Measurements from ENCODE around the gene FBXO38. TPM values are rescaled to one million over a fixed set of nuclear protein-coding genes. Genes with fewer than 3 reads are reported as not detected.

FBXO38 gene
- total and polyA plus RNA-seq, 2 of the 13 experiments (the other 11 are each of a cell fraction or from before 2014, with no cell fraction given) = 24.8 to 35.9 TPM

- intact Hi-C loops (cut with micrococcal nuclease; ENCODE audit: unreplicated experiment) (no loop called here), in situ Hi-C loops (cut with HindIII; ENCODE audit: extremely low pct_ligation_motif_present, low pct_unique_long_range_greater_than_20kb) (no loop called here)
- H3K9me3 ChIP-seq (ENCODE audit: low read length) = no peaks in the 10 kb centered on the region
- H3K4me1 ChIP-seq (ENCODE audit: insufficient read depth, low read length) = no peaks in the 10 kb centered on the region
- no peak overlapping the region for H3K4me3 ChIP-seq (replicated peaks in 1 of 3; ENCODE audit: insufficient read depth in 1 of 3, low read depth in 2 of 3, low read length in 3 of 3)
- H3K79me2 ChIP-seq (ENCODE audit: insufficient read depth, low read length) = no peaks in the 10 kb centered on the region
- ChIA-PET POLR2A (no interaction called here), CTCF (ENCODE audit: low intra/inter-chr PET ratio, low total read pairs) (no interaction called here)
- no peak overlapping the region for H3K4me2 ChIP-seq (ENCODE audit: low read depth, low read length)
- no peak for DNase-seq (ENCODE audit: low spot score)
- H3K27me3 ChIP-seq (ENCODE audit: control insufficient read depth in 1 of 2, insufficient read depth in 2 of 2, low read length in 2 of 2) = no peaks in the 10 kb centered on the region
- H3K36me3 ChIP-seq (replicated peaks in 1 of 2; ENCODE audit: control insufficient read depth in 1 of 2, insufficient read depth in 2 of 2, low read length in 2 of 2) = no peaks in the 10 kb centered on the region
- no peak overlapping the region for H3K27ac ChIP-seq (ENCODE audit: extremely low read length, insufficient read depth, low read length)
- WGBS (ENCODE audit: low lambda C conversion rate) = 0% methylated on average over 2 of the region's 2 CpGs
- FAIRE-seq = no peak
- H3K9ac ChIP-seq (ENCODE audit: insufficient read depth, low read depth, low read length) = no peak overlapping the region
- BruUV-seq (replicated peaks) = no TSS peak
- H4K20me1 ChIP-seq (ENCODE audit: insufficient read depth, low read length) = no peaks in the 10 kb centered on the region
- no peak for ATAC-seq
- TF ChIP-seq ZNF891 (CRISPR knock-in tag; IDR thresholded peaks at IDR 0.05) (no peak), SUZ12 (IDR thresholded peaks at IDR 0.05; ENCODE audit: low read depth, low read length) (no peak), ZNF784 (CRISPR knock-in tag; IDR thresholded peaks at IDR 0.05; ENCODE audit: borderline replicate concordance) (no peak)
- H2AFZ ChIP-seq (ENCODE audit: low read length) = no peak overlapping the region
Measured at GRCh38 chr5:148343046-148343407, 40.7 kb upstream of the FBXO38 start.

- Histone ChIP-seq H3K4me2 (ENCODE audit: low read depth, low read length) (no peak overlapping the region), H3K27me3 (ENCODE audit: control insufficient read depth in 1 of 2, insufficient read depth in 2 of 2, low read length in 2 of 2) (no peaks in the 10 kb centered on the region), H3K79me2 (ENCODE audit: insufficient read depth, low read length) (no peaks in the 10 kb centered on the region), H3K4me3 (replicated peaks in 1 of 3; ENCODE audit: insufficient read depth in 1 of 3, low read depth in 2 of 3, low read length in 3 of 3) (no peak overlapping the region), H3K4me1 (ENCODE audit: insufficient read depth, low read length) (no peaks in the 10 kb centered on the region), H3K9ac (ENCODE audit: insufficient read depth, low read depth, low read length) (no peak overlapping the region), H2AFZ (ENCODE audit: low read length) (no peak overlapping the region), H3K27ac (ENCODE audit: extremely low read length, insufficient read depth, low read length) (no peak overlapping the region), H3K9me3 (ENCODE audit: low read length) (no peaks in the 10 kb centered on the region), H3K36me3 (replicated peaks in 1 of 2; ENCODE audit: control insufficient read depth in 1 of 2, insufficient read depth in 2 of 2, low read length in 2 of 2) (no peaks in the 10 kb centered on the region), H4K20me1 (ENCODE audit: insufficient read depth, low read length) (no peaks in the 10 kb centered on the region)
- ChIA-PET CTCF (ENCODE audit: low intra/inter-chr PET ratio, low total read pairs) (no interaction called here), POLR2A (no interaction called here)
- FAIRE-seq = no peak
- ATAC-seq = no peak
- no TSS peak for BruUV-seq (replicated peaks)
- WGBS (ENCODE audit: low lambda C conversion rate) = 5% methylated on average over 7 of the region's 7 CpGs
- in situ Hi-C loops (cut with HindIII; ENCODE audit: extremely low pct_ligation_motif_present, low pct_unique_long_range_greater_than_20kb) = no loop called here
- no peak for TF ChIP-seq SMARCC2 (IDR thresholded peaks at IDR 0.05)
- TF ChIP-seq GRHL1 (CRISPR knock-in tag; conservative IDR thresholded peaks at IDR 0.05) = no peak
- TF ChIP-seq GATAD1 (CRISPR knock-in tag; IDR thresholded peaks at IDR 0.05) = no peak
- no peak for DNase-seq (ENCODE audit: low spot score)
- intact Hi-C loops (cut with micrococcal nuclease; ENCODE audit: unreplicated experiment) = no loop called here
Measured at GRCh38 chr5:148343603-148344487, 39.9 kb upstream of the FBXO38 start.

Data from HepG2 (cell line).